CD4-positive, alpha-beta T cell (primary cell): ENCODE results near the gene LRRC36. TPM values are rescaled to one million over a fixed set of nuclear protein-coding genes. Genes with fewer than 3 reads are reported as not detected.

Experiments used
- ATAC-seq: fragments of 200-7000 bp; cut with Tn5 transposase; one replicate; pipeline ENCODE4 v1.10.0; 2022; ENCODE audit warnings: mild to moderate bottlenecking; ENCODE audit not compliant: poor library complexity
- CTCF ChIA-PET: fragments of 350-600 bp; sonication (Branson Sonifier 250); formaldehyde crosslinking; loops from one replicate; lab custom pipeline; 2021; ENCODE audit warnings: antibody characterized with exemption, inconsistent platforms; lab: Charles Lee
- POLR2A ChIA-PET: fragments of 350-600 bp; sonication (Branson Sonifier 250); formaldehyde crosslinking; loops from one replicate; lab custom pipeline; 2021; ENCODE audit warnings: antibody characterized with exemption, inconsistent platforms; lab: Charles Lee
- DNase-seq, 14 experiments: peaks; one replicate each; pipeline ENCODE4 v3.0.0-alpha.2; 2013 to 2020; ENCODE audit warnings: mixed read lengths in 2 of 14
- H3K27ac ChIP-seq, 2 donors: one replicate each; pipeline versions ENCODE4 v1.5.1 to v1.7.0; 2013; ENCODE audit warnings: low read length in 2 of 2, low read depth in 1 of 2, mild to moderate bottlenecking in 1 of 2
- H3K27me3 ChIP-seq, 2 experiments: 1 replicate in 1 of 2; 2 replicates in 1 of 2; pipeline versions ENCODE4 v1.6.1 to v1.7.0; 2013; ENCODE audit warnings: low read length in 2 of 2, control low read depth in 1 of 2, mild to moderate bottlenecking in 1 of 2, moderate library complexity in 1 of 2; ENCODE audit not compliant: insufficient read depth in 2 of 2, control insufficient read depth in 1 of 2
- H3K36me3 ChIP-seq: one replicate; pipeline ENCODE4 v1.6.1; 2013; ENCODE audit warnings: low read length, control low read depth; ENCODE audit not compliant: insufficient read depth
- H3K4me1 ChIP-seq: one replicate; pipeline ENCODE4 v1.6.1; 2013; ENCODE audit warnings: low read length, control low read depth; ENCODE audit not compliant: insufficient read depth
- H3K4me3 ChIP-seq: one replicate; pipeline ENCODE4 v1.5.1; 2013; ENCODE audit warnings: mild to moderate bottlenecking, low read length, moderate library complexity
- H3K9me3 ChIP-seq, 2 experiments: 1 replicate in 1 of 2; 2 replicates in 1 of 2; pipeline versions ENCODE4 v1.6.1 to v1.7.0; 2013; ENCODE audit warnings: low read length in 2 of 2, mild to moderate bottlenecking in 2 of 2, control low read depth in 1 of 2, moderate library complexity in 1 of 2; ENCODE audit not compliant: control insufficient read depth in 1 of 2, insufficient read depth in 1 of 2
- H3K27ac Mint-ChIP-seq: one replicate; pipeline ENCODE4 v1.8.0; 2020; ENCODE audit warnings: mixed read lengths
- H3K27me3 Mint-ChIP-seq: one replicate; pipeline ENCODE4 v1.8.0; 2021; ENCODE audit warnings: mixed read lengths
- H3K36me3 Mint-ChIP-seq: one replicate; pipeline ENCODE4 v1.8.0; 2021; ENCODE audit warnings: low read depth, mixed read lengths
- H3K4me1 Mint-ChIP-seq: one replicate; pipeline ENCODE4 v1.8.0; 2021; ENCODE audit warnings: low read depth, mixed read lengths
- H3K4me3 Mint-ChIP-seq: one replicate; pipeline ENCODE4 v1.8.0; 2020; ENCODE audit warnings: mild to moderate bottlenecking, mixed read lengths
- H3K9me3 Mint-ChIP-seq: one replicate; pipeline ENCODE4 v1.8.0; 2020; ENCODE audit warnings: mixed read lengths
- CTCF ChIP-seq: fragments of 200-600 bp; IDR thresholded peaks from one replicate; pipeline ENCODE4 v1.8.0; 2022; ENCODE audit warnings: antibody characterized with exemption, mild to moderate bottlenecking
- intact Hi-C, 2 experiments: fragments of 100-400 bp; cut with DNase I in 1 of 2; cut with micrococcal nuclease in 1 of 2; formaldehyde crosslinking; loops; one replicate each; pipeline versions ENCODE4 v1.15.1 to v1.9.0; 2023 to 2025; cut with DNase I, micrococcal nuclease
- total RNA-seq, 174 experiments: library from RNA in 2 of 174; stranded (reverse) in 2 of 174; gene quantifications; one replicate each; pipeline ENCODE4 v1.2.3 and lab custom pipeline; 2021 to 2026

The LRRC36 gene
- total RNA-seq, 2 experiments from 2014 or later, result not detected

DNA sequence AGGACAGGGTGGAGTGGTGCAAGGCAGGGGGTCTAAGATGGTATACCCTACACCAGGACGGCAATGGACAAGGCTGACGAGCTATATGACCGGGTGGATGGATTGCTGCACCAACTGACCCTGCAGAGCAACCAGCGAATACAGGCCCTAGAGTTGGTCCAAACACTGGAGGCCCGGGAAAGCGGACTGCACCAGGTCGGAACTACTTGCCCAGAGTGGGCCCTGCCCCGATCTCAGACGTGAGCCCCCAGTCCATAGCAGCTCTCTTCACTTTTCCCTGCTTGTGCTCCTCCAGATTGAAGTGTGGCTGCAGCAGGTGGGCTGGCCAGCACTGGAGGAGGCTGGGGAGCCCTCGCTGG is 44.2 kb upstream of the LRRC36 start:
- intact Hi-C loops, result loop anchor here in 1 of 2 experiments (10.0 kb wide), 1 partner anchor 192 kb away; no protein-coding TSS in a partner anchor
- ChIA-PET POLR2A (no interaction called here), CTCF (no interaction called here)
- peaks cover 10% of the 10 kb centered on the region for H3K4me1 Mint-ChIP-seq
- no peak for TF ChIP-seq CTCF
- no peak for ATAC-seq
- H3K9me3 Mint-ChIP-seq, result no peaks in the 10 kb centered on the region
- peaks cover 23% of the 10 kb centered on the region for H3K4me1 ChIP-seq
- no peak overlapping the region for H3K4me3 ChIP-seq
- H3K27me3 Mint-ChIP-seq, result no peaks in the 10 kb centered on the region
- H3K36me3 Mint-ChIP-seq, result peaks cover 16% of the 10 kb centered on the region
- no peak for DNase-seq
- peaks cover 3% of the 10 kb centered on the region for H3K36me3 ChIP-seq
- no peaks in the 10 kb centered on the region for H3K27me3 ChIP-seq
- no peaks in the 10 kb centered on the region for H3K9me3 ChIP-seq
- H3K27ac ChIP-seq, result no peak overlapping the region
- H3K27ac Mint-ChIP-seq, result no peak overlapping the region
- H3K4me3 Mint-ChIP-seq, result peak overlapping the region; percentile 14

GRCh38 chr16:67283039-67283825 is 43.4 kb upstream of the LRRC36 start:
- Mint-ChIP-seq H3K4me3 (no peak overlapping the region), H3K36me3 (peaks cover 14% of the 10 kb centered on the region), H3K4me1 (peaks cover 6% of the 10 kb centered on the region), H3K27me3 (no peaks in the 10 kb centered on the region), H3K9me3 (no peaks in the 10 kb centered on the region), H3K27ac (no peak overlapping the region)
- no peak for ATAC-seq
- Histone ChIP-seq H3K9me3 (no peaks in the 10 kb centered on the region), H3K27me3 (no peaks in the 10 kb centered on the region), H3K4me3 (no peak overlapping the region), H3K36me3 (peaks cover 3% of the 10 kb centered on the region), H3K4me1 (peaks cover 15% of the 10 kb centered on the region), H3K27ac (no peak overlapping the region)
- no peak for TF ChIP-seq CTCF
- CTCF ChIA-PET, result no interaction called here
- intact Hi-C loops, result loop anchor here in 1 of 2 experiments (10.0 kb wide), 1 partner anchor 192 kb away; no protein-coding TSS in a partner anchor
- DNase-seq, result no peak
- POLR2A ChIA-PET, result no interaction called here

DNA sequence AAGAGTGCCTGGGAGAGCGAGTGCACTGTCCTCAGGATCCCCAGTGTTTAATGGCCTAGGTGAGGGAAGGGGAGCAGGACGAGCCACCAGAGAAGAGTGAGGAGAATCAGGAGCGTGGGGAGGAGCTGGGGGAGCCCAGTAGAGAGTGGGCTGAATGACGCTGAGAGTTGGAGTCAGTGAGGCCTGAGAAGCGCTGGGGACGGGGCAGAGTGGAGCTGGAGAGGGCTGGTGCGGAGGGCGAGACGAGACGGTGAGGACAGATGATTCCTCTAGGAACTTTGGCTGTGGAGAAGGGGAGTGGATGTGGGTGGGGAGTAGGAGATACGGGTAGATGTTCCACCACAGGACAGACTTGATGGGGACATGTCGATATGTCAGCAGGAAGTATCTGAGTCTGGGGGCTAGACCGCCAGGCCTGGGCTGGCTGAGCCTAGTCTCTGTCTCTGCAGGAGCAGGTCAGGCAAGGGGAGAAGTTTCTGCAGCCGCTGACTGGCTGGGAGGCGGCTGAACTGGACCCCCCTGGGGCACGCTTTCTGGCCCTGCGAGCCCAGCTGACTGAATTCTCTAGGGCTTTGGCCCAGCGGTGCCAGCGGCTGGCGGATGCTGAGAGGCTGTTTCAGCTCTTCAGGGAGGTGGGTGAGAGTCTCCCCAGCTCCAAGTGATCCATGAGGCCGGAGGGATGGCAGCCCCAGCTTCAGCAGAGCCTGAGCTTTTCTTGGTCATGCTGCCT is 42.6 kb upstream of the LRRC36 start:
- no peak overlapping the region for H3K27ac Mint-ChIP-seq
- no peak overlapping the region for H3K27ac ChIP-seq
- H3K9me3 ChIP-seq, result no peaks in the 10 kb centered on the region
- H3K4me3 Mint-ChIP-seq, result no peak overlapping the region
- ChIA-PET CTCF (no interaction called here), POLR2A (no interaction called here)
- no peaks in the 10 kb centered on the region for H3K4me1 Mint-ChIP-seq
- H3K27me3 Mint-ChIP-seq, result no peaks in the 10 kb centered on the region
- TF ChIP-seq CTCF, result no peak
- no peak overlapping the region for H3K4me3 ChIP-seq
- DNase-seq (no peak), ATAC-seq (no peak)
- H3K4me1 ChIP-seq, result peaks cover 9% of the 10 kb centered on the region
- no peaks in the 10 kb centered on the region for H3K9me3 Mint-ChIP-seq
- H3K36me3 ChIP-seq, result peaks cover 3% of the 10 kb centered on the region
- no peaks in the 10 kb centered on the region for H3K27me3 ChIP-seq
- H3K36me3 Mint-ChIP-seq, result peaks cover 14% of the 10 kb centered on the region
- intact Hi-C loops, result loop anchor here in 1 of 2 experiments (10.0 kb wide), 1 partner anchor 191 kb away; no protein-coding TSS in a partner anchor
